BE2C (cell line): ENCODE data around the gene KLRD1.
A peak's percentile ranks its signal among the peaks of the same experiment; 100 is the strongest.
"Not testable (repeated sequence)": the region's sequence is repeated elsewhere in the genome, so short reads cannot be mapped to it uniquely, and the experiment has no call there.

Source experiments
- DNase-seq: peaks from one replicate; pipeline ENCODE4 v3.0.0-alpha.2; 2020
- H3K27me3 ChIP-seq: fragments of 250-450 bp; sonication (Bioruptor Pico); 2 replicates; pipeline ENCODE4 v1.5.1; 2020; ENCODE audit warnings: mild to moderate bottlenecking
- H3K36me3 ChIP-seq: fragments of 250-450 bp; sonication (Bioruptor Pico); 2 replicates; pipeline ENCODE4 v1.5.1; 2020; ENCODE audit warnings: mild to moderate bottlenecking
- H3K4me1 ChIP-seq: fragments of 250-450 bp; sonication (Bioruptor Pico); 2 replicates; pipeline ENCODE4 v1.5.1; 2020
- H3K4me3 ChIP-seq: 2 replicates; pipeline ENCODE4 v1.5.1; 2011; ENCODE audit warnings: low read depth, low read length
- H3K9me3 ChIP-seq: fragments of 250-450 bp; sonication (Bioruptor Pico); 2 replicates; pipeline ENCODE4 v1.5.1; 2020
- CTCF ChIP-seq: IDR thresholded peaks from 2 replicates; pipeline ENCODE4 v1.5.1; 2012; ENCODE audit warnings: mild to moderate bottlenecking, low read depth, low read length

KLRD1 gene

GRCh38 chr12:10365696-10366405 is 58.2 kb downstream of the KLRD1 start:
- peak overlapping the region; percentile 78 for H3K4me3 ChIP-seq
- no peaks in the 10 kb centered on the region for H3K27me3 ChIP-seq
- H3K36me3 ChIP-seq: no peaks in the 10 kb centered on the region
- peak; percentile 35 for TF ChIP-seq CTCF
- no peaks in the 10 kb centered on the region for H3K9me3 ChIP-seq
- peaks cover 2% of the 10 kb centered on the region; the same call in 1 of the 2 replicates for H3K4me1 ChIP-seq
- no peak for DNase-seq

- Histone ChIP-seq H3K27me3 (no peaks in the 10 kb centered on the region), H3K4me3 (no peak overlapping the region), H3K36me3 (no peaks in the 10 kb centered on the region), H3K4me1 (0 out of 2 replicates have a peak, but pooled peaks cover 2% of the 10 kb centered on the region), H3K9me3 (no peaks in the 10 kb centered on the region)
- no peak for DNase-seq
- TF ChIP-seq CTCF: 0 out of 2 replicates have a peak, but pooled peaks have one; percentile 11
Observed at GRCh38 chr12:10366875-10367274, 59.2 kb downstream of the KLRD1 start.

GRCh38 chr12:10367714-10368113 is 60.0 kb downstream of the KLRD1 start:
- H3K4me1 ChIP-seq, H3K36me3 ChIP-seq, H3K9me3 ChIP-seq, H3K4me3 ChIP-seq, H3K27me3 ChIP-seq, DNase-seq: not testable (repeated sequence)

GRCh38 chr12:10368206-10369171 is 60.8 kb downstream of the KLRD1 start:
- no peaks in the 10 kb centered on the region for H3K27me3 ChIP-seq
- no peak for TF ChIP-seq CTCF
- 0 out of 2 replicates have a peak, but pooled peaks cover 2% of the 10 kb centered on the region for H3K4me1 ChIP-seq
- H3K36me3 ChIP-seq: no peaks in the 10 kb centered on the region
- no peak for DNase-seq
- H3K9me3 ChIP-seq: no peaks in the 10 kb centered on the region
- H3K4me3 ChIP-seq: no peak overlapping the region

- Histone ChIP-seq H3K9me3 (no peaks in the 10 kb centered on the region), H3K36me3 (no peaks in the 10 kb centered on the region), H3K27me3 (no peaks in the 10 kb centered on the region; the same call in 1 of the 2 replicates), H3K4me1 (0 out of 2 replicates have a peak, but pooled peaks cover 2% of the 10 kb centered on the region), H3K4me3 (no peak overlapping the region)
- no peak for DNase-seq
- TF ChIP-seq CTCF: no peak
Observed at GRCh38 chr12:10369557-10370415, 62.1 kb downstream of the KLRD1 start.

GRCh38 chr12:10371893-10372535 is 64.3 kb downstream of the KLRD1 start:
- not testable (repeated sequence) for H3K27me3 ChIP-seq, H3K4me1 ChIP-seq, DNase-seq, H3K9me3 ChIP-seq, H3K36me3 ChIP-seq, H3K4me3 ChIP-seq
